Measurements from ENCODE around the gene LMO1.

Gene LMO1

DNA sequence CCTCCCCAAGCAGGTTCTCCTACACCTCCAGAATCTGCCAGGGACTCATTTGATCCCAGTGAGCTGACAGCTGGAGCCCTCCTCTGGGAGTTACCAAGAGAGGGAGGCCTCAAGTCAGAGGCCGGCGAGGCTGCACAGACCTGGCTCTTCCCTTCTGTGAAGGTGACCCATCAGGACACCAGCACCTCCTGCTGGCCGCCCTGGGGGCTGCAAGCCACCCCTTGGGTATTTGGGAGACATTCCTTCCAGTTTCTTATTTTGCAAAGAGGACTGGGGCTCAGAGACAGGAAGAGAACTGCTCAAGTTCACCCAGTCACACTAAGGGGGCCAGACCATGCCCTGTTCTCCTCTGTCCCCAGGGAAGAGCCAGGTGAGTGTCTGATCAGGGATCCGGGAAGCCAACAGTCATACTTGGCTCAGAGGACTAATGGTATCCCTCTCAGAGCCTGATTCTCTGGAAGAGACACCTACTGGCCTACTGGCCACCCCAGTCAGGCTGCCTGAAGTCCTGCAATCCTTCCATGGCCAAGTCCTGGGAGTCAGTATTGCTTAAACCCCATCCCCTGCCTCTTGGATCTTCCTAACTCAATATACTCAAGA is 54.4 kb downstream of the LMO1 start:
- FAIRE-seq (no peak), DNase-seq (ENCODE audit: insufficient read length, low spot score) (no peak)
- TF ChIP-seq, protein P1, sequence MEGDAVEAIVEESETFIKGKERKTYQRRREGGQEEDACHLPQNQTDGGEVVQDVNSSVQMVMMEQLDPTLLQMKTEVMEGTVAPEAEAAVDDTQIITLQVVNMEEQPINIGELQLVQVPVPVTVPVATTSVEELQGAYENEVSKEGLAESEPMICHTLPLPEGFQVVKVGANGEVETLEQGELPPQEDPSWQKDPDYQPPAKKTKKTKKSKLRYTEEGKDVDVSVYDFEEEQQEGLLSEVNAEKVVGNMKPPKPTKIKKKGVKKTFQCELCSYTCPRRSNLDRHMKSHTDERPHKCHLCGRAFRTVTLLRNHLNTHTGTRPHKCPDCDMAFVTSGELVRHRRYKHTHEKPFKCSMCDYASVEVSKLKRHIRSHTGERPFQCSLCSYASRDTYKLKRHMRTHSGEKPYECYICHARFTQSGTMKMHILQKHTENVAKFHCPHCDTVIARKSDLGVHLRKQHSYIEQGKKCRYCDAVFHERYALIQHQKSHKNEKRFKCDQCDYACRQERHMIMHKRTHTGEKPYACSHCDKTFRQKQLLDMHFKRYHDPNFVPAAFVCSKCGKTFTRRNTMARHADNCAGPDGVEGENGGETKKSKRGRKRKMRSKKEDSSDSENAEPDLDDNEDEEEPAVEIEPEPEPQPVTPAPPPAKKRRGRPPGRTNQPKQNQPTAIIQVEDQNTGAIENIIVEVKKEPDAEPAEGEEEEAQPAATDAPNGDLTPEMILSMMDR (IDR thresholded peaks at IDR 0.05; ENCODE audit: insufficient read depth, missing control alignments), result peak; percentile 17

DNA sequence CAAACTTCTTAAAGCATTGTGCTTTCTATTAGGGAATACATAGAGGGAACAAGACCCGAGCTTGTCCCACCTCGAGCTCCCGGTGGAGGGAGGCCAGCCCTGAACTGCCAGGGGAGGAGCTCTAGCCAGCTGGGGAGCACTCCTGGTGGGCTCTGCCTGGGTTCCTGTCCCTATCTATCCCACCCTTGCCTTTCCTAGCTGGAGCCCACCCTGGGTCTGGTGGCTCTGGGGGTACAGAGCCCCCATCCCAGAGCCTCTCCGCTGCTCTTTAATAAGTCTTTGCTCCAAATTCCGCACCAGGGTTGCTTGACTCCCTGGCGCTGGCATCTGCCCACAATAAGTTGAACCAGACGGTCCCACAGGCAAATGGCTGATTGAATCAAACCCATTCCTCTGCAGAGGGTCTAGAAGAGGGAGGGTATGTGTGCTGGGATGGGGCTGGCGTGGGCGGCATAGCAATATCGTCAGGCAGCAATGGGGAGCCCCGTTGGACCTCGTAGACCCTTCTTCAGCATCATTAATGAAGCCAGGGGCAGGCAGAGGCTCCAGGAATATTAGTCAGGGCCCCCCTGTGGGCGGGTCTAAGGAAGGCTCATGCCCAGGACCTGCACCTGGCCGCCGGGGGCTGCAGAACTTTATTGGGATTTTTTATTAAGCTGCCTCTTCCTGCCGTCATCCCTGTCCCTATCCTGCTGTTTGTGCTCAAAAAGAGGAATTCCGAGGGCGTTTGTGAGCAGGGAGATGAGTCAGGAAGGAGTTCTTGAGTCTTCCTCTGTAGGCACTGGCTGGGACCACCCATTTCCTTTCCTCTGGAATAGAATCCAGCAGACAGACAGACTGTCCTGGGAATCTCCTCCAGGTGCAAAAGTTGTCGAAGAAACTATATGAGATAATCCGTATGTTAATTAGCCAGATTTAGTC is 56.3 kb downstream of the LMO1 start:
- FAIRE-seq, result no peak
- TF ChIP-seq, protein P1 (IDR thresholded peaks at IDR 0.05; ENCODE audit: insufficient read depth, missing control alignments), result no peak
- no peak for DNase-seq (ENCODE audit: insufficient read length, low spot score)

DNA sequence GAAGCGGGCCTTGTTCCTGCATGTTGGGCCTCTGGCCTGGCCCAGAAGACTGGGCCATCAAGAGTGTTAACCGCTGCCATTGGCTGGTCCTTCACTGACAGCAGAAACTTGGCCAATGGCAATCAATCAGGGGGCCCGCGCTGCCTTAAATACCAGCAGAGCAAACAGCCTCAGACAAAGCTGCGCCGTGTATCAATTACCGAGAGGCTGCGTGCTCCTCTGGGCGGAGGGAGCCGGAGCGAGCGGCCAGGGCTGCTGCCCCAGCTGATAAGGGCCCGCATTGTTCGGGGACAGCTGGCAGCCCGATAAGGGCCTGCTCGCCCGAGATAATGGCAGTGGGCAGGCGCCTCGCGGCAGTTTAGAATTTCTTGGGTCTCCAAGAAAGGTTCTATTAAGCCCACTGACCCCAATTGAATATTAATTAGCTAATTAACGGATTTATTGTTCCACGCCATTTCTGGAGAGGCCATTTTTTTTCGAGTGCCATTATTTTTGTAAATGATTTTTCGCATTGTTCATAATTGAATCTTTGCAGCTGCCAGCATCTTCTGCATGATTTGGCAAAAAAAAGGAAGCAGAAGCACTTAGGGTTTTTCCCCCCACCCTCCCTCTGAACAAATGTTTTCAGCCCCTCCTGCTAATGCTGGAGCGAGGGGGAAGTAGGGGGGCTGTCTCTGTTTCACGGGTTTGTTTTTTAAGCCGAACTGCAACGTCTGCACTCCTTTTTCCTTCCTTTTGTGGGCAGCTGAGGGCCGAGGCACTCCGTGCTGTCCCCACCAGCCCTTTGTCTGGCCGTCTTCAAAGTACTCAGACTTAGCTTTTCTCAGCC is 57.2 kb downstream of the LMO1 start:
- DNase-seq (ENCODE audit: insufficient read length, low spot score), result no peak
- TF ChIP-seq, protein P1 (IDR thresholded peaks at IDR 0.05; ENCODE audit: insufficient read depth, missing control alignments), result no peak
- FAIRE-seq, result no peak

DNA sequence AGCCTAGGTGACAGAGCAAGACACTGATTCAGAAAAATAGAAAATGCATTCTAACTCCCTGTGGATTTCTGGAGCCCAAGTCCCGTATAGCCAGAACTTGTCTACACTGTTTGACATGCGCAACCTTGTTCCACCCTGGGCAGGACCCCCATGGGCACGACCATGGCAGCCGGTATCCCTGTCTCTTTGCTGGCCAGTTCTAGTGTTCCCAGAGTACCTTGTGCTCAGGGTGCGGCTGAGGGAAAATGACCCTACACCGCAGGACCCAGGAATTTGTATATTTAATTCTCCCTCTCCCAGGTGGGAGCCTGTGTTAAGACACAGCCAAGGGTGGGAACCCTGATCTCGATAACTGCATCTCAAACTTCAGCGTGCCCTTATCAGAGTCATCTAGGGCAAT is 58.1 kb downstream of the LMO1 start:
- no peak for FAIRE-seq
- no peak for DNase-seq (ENCODE audit: insufficient read length, low spot score)
- TF ChIP-seq, protein P1 (IDR thresholded peaks at IDR 0.05; ENCODE audit: insufficient read depth, missing control alignments), result no peak

DNA sequence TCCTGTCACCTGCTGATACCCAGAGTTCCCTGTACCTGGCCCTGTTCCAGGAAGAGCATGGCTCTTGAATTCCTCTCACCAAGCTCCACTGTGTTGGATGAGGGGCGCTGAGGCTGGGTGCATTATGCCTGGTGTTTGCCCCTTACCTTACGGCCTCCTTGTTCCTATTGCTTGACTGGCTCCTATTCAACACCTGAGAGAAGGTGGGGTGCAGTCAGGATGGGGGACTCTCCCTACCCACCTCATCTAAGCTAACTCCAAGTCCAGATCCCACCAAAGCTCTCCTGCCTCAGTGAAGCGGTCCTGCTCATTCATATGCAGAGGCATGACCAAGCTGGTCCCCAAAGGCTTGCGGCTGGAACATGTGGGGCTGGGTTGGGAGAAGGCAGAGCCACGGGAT is 59.1 kb downstream of the LMO1 start:
- FAIRE-seq (no peak), DNase-seq (ENCODE audit: insufficient read length, low spot score) (no peak)
- TF ChIP-seq, protein P1 (IDR thresholded peaks at IDR 0.05; ENCODE audit: insufficient read depth, missing control alignments), result no peak

DNA sequence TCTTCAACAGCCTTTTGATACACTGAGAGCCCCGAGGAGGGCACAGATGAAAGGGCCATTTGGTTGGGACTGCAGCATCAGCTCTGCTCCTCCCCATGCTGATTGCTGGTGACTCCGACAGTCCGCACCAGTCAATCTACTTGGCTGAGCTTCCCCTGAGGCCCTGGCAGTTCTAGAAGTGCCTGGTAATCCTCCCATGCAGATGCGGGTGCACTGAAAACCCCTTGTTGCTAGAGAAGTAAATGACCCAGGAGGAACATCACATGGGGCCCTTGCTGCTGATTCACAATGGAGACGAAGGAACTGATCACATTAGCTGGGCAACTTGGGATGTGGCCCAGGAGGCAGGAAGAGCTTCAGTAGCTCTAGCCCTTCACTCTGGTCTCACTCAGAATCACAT is 59.7 kb downstream of the LMO1 start:
- DNase-seq (ENCODE audit: insufficient read length, low spot score) (no peak), FAIRE-seq (no peak)
- TF ChIP-seq, protein P1 (IDR thresholded peaks at IDR 0.05; ENCODE audit: insufficient read depth, missing control alignments), result no peak

Data from D721Med (cell line).